Measurements from ENCODE around the gene SLC35A3. TPM values are rescaled to one million over a fixed set of nuclear protein-coding genes. Genes with fewer than 3 reads are reported as not detected.

Gene SLC35A3
- total and polyA plus RNA-seq, 10 of the 15 experiments (the other 5 are each of a cell fraction or from before 2014, with no cell fraction given): 3.6 to 24.3 (median 15.4) TPM

GRCh38 chr1:99955375-99955774 is 14.4 kb upstream of the SLC35A3 start (continued):
- TF ChIP-seq SIX5 (IDR thresholded peaks at IDR 0.05; ENCODE audit: low read depth, low read length, severe bottlenecking): no peak
- TF ChIP-seq MEF2A (IDR thresholded peaks at IDR 0.05; ENCODE audit: insufficient read depth, low read depth, low read length): no peak
- no peak for TF ChIP-seq RELA (IDR thresholded peaks at IDR 0.05; ENCODE audit: borderline replicate concordance, partially characterized antibody)
- TF ChIP-seq JUND (IDR thresholded peaks at IDR 0.05; ENCODE audit: low read depth, low read length): no peak
- TF ChIP-seq PAX5 (IDR thresholded peaks at IDR 0.05; ENCODE audit: borderline replicate concordance, low read depth, low read length): no peak
- TF ChIP-seq PRDM15 (CRISPR knock-in tag; IDR thresholded peaks at IDR 0.05): no peak
- TF ChIP-seq, protein P1, sequence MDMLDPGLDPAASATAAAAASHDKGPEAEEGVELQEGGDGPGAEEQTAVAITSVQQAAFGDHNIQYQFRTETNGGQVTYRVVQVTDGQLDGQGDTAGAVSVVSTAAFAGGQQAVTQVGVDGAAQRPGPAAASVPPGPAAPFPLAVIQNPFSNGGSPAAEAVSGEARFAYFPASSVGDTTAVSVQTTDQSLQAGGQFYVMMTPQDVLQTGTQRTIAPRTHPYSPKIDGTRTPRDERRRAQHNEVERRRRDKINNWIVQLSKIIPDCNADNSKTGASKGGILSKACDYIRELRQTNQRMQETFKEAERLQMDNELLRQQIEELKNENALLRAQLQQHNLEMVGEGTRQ (IDR thresholded peaks at IDR 0.05; ENCODE audit: borderline replicate concordance, low read depth, low read length): no peak
- no peak for TF ChIP-seq ZNF384 (IDR thresholded peaks at IDR 0.05; ENCODE audit: borderline replicate concordance, low read depth, low read length)

DNA sequence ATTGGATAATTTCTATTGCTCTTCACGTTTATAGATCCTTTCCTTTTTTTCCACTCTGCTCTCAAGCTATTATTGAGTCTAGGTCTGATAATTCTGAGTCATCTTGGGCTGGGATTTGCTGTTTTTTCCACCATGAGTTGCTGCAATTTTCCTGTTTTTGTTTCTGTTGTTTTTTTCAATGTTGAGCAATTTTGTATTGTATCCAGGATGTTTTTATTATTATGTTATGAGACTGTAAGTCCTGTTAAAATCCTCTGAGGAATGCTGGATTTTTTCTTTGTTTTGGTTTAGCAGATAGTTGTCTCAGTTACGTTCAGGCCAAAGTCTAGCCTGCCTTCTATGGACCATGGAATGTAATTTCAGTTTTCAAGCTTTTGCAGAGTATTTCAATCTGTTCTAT is 13.0 kb upstream of the SLC35A3 start:
- no peak overlapping the region for H3K9ac ChIP-seq (ENCODE audit: control insufficient read depth, insufficient read depth, low read length)
- ChIA-PET SMC1A (ENCODE audit: uncharacterized antibody, unreplicated experiment) (no interaction called here), POLR2A (no interaction called here), CTCF (no interaction called here), RAD21 (ENCODE audit: unreplicated experiment) (no interaction called here)
- no peak for ATAC-seq
- H4K20me1 ChIP-seq (ENCODE audit: control insufficient read depth, insufficient read depth): no peaks in the 10 kb centered on the region
- H3K4me1 ChIP-seq (ENCODE audit: control insufficient read depth, insufficient read depth, low read length): no peaks in the 10 kb centered on the region
- no peak for FAIRE-seq
- BruUV-seq (replicated peaks): no TSS peak
- H3K4me2 ChIP-seq (ENCODE audit: control insufficient read depth, insufficient read depth): no peak overlapping the region
- H3K27ac ChIP-seq (ENCODE audit: control insufficient read depth, insufficient read depth): no peak overlapping the region
- intact Hi-C loops (cut with micrococcal nuclease; ENCODE audit: unreplicated experiment): no loop called here
- H3K4me3 ChIP-seq: no peak overlapping the region
- TF ChIP-seq ZNF24 (IDR thresholded peaks at IDR 0.05) (no peak), ZBTB33 (IDR thresholded peaks at IDR 0.05) (no peak)
- TF ChIP-seq, protein P2, sequence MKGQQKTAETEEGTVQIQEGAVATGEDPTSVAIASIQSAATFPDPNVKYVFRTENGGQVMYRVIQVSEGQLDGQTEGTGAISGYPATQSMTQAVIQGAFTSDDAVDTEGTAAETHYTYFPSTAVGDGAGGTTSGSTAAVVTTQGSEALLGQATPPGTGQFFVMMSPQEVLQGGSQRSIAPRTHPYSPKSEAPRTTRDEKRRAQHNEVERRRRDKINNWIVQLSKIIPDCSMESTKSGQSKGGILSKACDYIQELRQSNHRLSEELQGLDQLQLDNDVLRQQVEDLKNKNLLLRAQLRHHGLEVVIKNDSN (IDR thresholded peaks at IDR 0.05; ENCODE audit: borderline replicate concordance, extremely low read length, insufficient read depth, low read depth, low read length): no peak
- TF ChIP-seq, protein P3, sequence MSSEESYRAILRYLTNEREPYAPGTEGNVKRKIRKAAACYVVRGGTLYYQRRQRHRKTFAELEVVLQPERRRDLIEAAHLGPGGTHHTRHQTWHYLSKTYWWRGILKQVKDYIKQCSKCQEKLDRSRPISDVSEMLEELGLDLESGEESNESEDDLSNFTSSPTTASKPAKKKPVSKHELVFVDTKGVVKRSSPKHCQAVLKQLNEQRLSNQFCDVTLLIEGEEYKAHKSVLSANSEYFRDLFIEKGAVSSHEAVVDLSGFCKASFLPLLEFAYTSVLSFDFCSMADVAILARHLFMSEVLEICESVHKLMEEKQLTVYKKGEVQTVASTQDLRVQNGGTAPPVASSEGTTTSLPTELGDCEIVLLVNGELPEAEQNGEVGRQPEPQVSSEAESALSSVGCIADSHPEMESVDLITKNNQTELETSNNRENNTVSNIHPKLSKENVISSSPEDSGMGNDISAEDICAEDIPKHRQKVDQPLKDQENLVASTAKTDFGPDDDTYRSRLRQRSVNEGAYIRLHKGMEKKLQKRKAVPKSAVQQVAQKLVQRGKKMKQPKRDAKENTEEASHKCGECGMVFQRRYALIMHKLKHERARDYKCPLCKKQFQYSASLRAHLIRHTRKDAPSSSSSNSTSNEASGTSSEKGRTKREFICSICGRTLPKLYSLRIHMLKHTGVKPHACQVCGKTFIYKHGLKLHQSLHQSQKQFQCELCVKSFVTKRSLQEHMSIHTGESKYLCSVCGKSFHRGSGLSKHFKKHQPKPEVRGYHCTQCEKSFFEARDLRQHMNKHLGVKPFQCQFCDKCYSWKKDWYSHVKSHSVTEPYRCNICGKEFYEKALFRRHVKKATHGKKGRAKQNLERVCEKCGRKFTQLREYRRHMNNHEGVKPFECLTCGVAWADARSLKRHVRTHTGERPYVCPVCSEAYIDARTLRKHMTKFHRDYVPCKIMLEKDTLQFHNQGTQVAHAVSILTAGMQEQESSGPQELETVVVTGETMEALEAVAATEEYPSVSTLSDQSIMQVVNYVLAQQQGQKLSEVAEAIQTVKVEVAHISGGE (CRISPR knock-in tag; IDR thresholded peaks at IDR 0.05): no peak
- in situ Hi-C loops (cut with MboI): no loop called here
- WGBS (ENCODE audit: insufficient coverage, insufficient replicate concordance, low lambda C conversion rate, missing lambda C conversion rate): 42% methylated on average over 2 of the region's 2 CpGs
- no peaks in the 10 kb centered on the region for H3K79me2 ChIP-seq (ENCODE audit: control insufficient read depth, insufficient read depth, low read length)
- no peak for DNase-seq (ENCODE audit: low read depth, low spot score)
- H3K27me3 ChIP-seq (replicated peaks in 1 of 2; ENCODE audit: control insufficient read depth in 2 of 2, insufficient read depth in 2 of 2, low read length in 1 of 2): no peaks in the 10 kb centered on the region
- H3K9me3 ChIP-seq (replicated peaks; ENCODE audit: control insufficient read depth, insufficient read depth, low read length): no peaks in the 10 kb centered on the region
- no peaks in the 10 kb centered on the region for H3K36me3 ChIP-seq (ENCODE audit: control insufficient read depth in 2 of 2, insufficient read depth in 2 of 2, low read length in 1 of 2)
- H2AFZ ChIP-seq (ENCODE audit: control insufficient read depth, low read depth, low read length): no peak overlapping the region
